BLaER1 treated with 17β-estradiol and CSF1 and Interleukin-3, amounts not matched to agents 10 nM and 100 nM (cell line): ENCODE data around the gene CALCOCO1.

Source experiments
- H3K27ac ChIP-seq, 11 experiments: shearing (Covaris generic); formaldehyde crosslinking; 2 replicates each; pipeline ENCODE4 v1.8.1; 2022
- H3K27me3 ChIP-seq, 11 experiments: shearing (Covaris generic); formaldehyde crosslinking; 2 replicates each; pipeline ENCODE4 v1.8.1; 2022
- H3K36me3 ChIP-seq, 11 experiments: shearing (Covaris generic); formaldehyde crosslinking; 2 replicates each; pipeline ENCODE4 v1.8.1; 2022
- H3K4me1 ChIP-seq, 10 experiments: shearing (Covaris generic); formaldehyde crosslinking; 2 replicates each; pipeline ENCODE4 v1.8.1; 2022
- H3K4me2 ChIP-seq, 11 experiments: shearing (Covaris generic); formaldehyde crosslinking; 2 replicates each; pipeline ENCODE4 v1.8.1; 2022
- H3K4me3 ChIP-seq, 10 experiments: shearing (Covaris generic); formaldehyde crosslinking; 2 replicates each; pipeline ENCODE4 v1.8.1; 2022
- H3K9ac ChIP-seq, 11 experiments: shearing (Covaris generic); formaldehyde crosslinking; 2 replicates each; pipeline ENCODE4 v1.8.1; 2022
- H3K9me3 ChIP-seq, 11 experiments: shearing (Covaris generic); formaldehyde crosslinking; replicated peaks in 1 of 11; 2 replicates each; pipeline ENCODE4 v1.8.1; 2022
- H4K20me1 ChIP-seq, 11 experiments: shearing (Covaris generic); formaldehyde crosslinking; 2 replicates each; pipeline ENCODE4 v1.8.1; 2022
- Cebpa-rat ChIP-seq, 11 experiments: shearing (Covaris generic); IDR thresholded peaks; 2 replicates each; pipeline ENCODE4 v1.8.1; 2022

CALCOCO1 gene

DNA sequence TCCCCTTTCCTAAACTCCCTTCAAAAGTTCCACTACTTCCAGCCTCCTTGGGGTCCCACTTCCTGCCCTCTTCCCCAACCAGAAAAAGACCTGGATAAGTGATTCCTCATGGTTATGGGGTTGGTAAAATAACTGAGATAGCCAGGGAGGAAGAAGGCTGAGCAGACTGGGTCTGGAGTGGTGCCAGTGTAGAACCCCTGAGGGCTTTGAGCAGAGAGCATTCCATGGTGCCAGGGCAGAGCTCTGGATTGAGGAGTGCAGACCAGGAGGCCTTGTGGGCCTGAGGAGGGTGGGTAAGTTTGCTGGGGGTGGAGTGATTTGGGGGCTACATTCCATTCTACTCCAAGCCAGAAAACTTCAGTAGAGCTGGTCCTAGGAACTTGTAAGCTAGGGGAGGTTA lies 34.1 kb upstream of the CALCOCO1 start:
- H3K27me3 ChIP-seq = peaks cover 17 to 45% (median 37%) of the 10 kb centered on the region in 11 experiments

DNA sequence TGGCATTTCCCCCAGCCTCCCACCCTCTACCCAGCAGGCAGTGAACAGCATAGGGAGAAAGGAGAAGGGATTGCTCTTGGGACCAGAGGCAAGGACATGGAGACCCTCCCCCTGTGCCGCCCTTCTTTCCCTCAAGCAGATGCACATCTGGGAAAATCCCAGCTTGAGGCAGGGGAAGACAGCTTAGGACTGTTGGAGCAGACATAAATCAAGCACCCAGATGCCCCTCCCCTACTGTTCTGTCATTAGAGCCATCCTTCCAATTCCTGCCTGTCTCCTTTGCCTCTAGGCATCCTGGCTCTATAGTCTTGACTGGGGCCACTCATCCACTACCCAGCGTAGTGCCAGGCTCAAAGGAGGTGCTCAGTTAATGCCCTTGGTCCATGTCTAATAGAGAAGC lies 32.0 kb upstream of the CALCOCO1 start:
- no peak for TF ChIP-seq Cebpa-rat (IDR thresholded peaks at IDR 0.05)
- H3K27ac ChIP-seq = no peak overlapping the region
- H3K4me2 ChIP-seq = no peak overlapping the region
- no peaks in the 10 kb centered on the region for H3K36me3 ChIP-seq
- peaks cover 31 to 66% (median 52%) of the 10 kb centered on the region in 11 experiments for H3K27me3 ChIP-seq
- no peaks in the 10 kb centered on the region for H3K9me3 ChIP-seq
- H4K20me1 ChIP-seq = no peaks in the 10 kb centered on the region
- H3K9ac ChIP-seq = no peak overlapping the region
- peaks cover 26 to 33% (median 31%) of the 10 kb centered on the region in 10 experiments for H3K4me1 ChIP-seq
- H3K4me3 ChIP-seq = no peak overlapping the region

More for the DNA sequence above, 34.1 kb upstream of the CALCOCO1 start:
- Histone ChIP-seq H3K27ac (no peak overlapping the region), H3K36me3 (no peaks in the 10 kb centered on the region), H3K4me2 (no peak overlapping the region), H3K9me3 (no peaks in the 10 kb centered on the region), H3K9ac (no peak overlapping the region), H3K4me1 (peaks cover 9 to 21% (median 11%) of the 10 kb centered on the region in 10 experiments), H3K4me3 (no peak overlapping the region), H4K20me1 (no peaks in the 10 kb centered on the region; a peak in 1 of 22 replicates)
- TF ChIP-seq Cebpa-rat (IDR thresholded peaks at IDR 0.05) = no peak

DNA sequence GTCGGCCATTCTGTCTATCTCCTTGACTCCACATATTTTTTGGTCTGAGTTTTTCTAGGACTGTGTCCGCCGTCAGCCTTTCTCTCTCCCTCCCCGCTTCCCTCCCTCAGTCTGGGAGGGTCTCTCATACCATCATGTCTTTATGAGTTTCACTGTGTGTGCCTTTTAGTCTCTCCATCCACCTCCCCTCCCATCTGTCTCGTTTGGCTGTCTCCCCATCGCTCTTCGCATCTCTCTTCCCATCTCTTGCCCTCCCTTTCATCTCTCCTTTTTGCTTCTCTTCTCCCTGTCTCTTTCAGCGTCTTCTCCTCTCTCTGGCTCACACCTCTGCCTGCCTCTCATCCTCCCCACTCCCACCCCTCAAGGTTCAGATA lies 31.5 kb upstream of the CALCOCO1 start:
- no peaks in the 10 kb centered on the region for H4K20me1 ChIP-seq
- no peak for TF ChIP-seq Cebpa-rat (IDR thresholded peaks at IDR 0.05)
- no peak overlapping the region for H3K27ac ChIP-seq
- peaks cover 26 to 38% (median 37%) of the 10 kb centered on the region in 10 experiments for H3K4me1 ChIP-seq
- no peak overlapping the region for H3K9ac ChIP-seq
- H3K27me3 ChIP-seq = peaks cover 37 to 71% (median 58%) of the 10 kb centered on the region in 11 experiments
- no peak overlapping the region for H3K4me3 ChIP-seq
- no peaks in the 10 kb centered on the region for H3K9me3 ChIP-seq
- H3K36me3 ChIP-seq = no peaks in the 10 kb centered on the region
- no peak overlapping the region for H3K4me2 ChIP-seq

DNA sequence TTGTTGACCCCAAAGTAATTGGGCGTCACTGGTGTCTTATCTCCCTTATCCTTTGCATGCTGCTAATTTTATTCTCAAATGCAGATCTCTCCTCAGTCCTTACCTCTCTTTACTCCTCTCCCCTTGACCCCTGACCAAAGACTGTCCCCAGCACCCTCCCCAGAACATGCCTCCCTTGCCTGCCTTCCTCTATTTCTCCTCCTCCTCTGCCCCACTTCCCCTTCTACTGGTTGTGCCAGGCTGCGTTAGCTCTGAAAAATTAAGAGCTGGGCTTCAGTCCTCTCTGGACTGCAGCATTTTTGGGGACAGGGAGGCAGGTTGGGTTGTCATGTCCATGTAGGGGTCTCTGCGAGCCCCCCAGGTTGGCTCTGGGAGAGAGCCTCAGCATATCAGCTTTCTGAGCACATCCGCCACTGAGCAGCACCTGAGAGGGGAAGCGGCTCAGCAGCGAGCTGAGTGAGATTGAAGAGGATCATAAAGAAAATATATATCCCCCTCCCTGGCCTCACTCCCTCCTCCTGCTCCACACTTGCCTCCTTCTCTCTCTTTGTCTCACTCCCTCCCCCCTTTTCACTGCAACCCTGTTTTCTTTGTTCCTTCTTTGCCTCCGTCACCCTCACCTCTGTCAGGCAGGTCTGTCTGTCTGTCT lies 31.0 kb upstream of the CALCOCO1 start:
- Histone ChIP-seq H4K20me1 (0 out of 22 replicates have a peak, but pooled peaks cover 0 to 3% (median 0%) of the 10 kb centered on the region in 11 experiments), H3K4me3 (no peak overlapping the region), H3K27me3 (peaks cover 42 to 76% (median 63%) of the 10 kb centered on the region in 11 experiments), H3K27ac (no peak overlapping the region), H3K36me3 (no peaks in the 10 kb centered on the region), H3K4me2 (peak overlapping the region in 2 of 11 experiments; percentile 38 to 69; a peak in 2 of 22 replicates), H3K9me3 (no peaks in the 10 kb centered on the region), H3K9ac (no peak overlapping the region), H3K4me1 (peaks cover 26 to 42% (median 40%) of the 10 kb centered on the region in 10 experiments)
- TF ChIP-seq Cebpa-rat (IDR thresholded peaks at IDR 0.05) = no peak

DNA sequence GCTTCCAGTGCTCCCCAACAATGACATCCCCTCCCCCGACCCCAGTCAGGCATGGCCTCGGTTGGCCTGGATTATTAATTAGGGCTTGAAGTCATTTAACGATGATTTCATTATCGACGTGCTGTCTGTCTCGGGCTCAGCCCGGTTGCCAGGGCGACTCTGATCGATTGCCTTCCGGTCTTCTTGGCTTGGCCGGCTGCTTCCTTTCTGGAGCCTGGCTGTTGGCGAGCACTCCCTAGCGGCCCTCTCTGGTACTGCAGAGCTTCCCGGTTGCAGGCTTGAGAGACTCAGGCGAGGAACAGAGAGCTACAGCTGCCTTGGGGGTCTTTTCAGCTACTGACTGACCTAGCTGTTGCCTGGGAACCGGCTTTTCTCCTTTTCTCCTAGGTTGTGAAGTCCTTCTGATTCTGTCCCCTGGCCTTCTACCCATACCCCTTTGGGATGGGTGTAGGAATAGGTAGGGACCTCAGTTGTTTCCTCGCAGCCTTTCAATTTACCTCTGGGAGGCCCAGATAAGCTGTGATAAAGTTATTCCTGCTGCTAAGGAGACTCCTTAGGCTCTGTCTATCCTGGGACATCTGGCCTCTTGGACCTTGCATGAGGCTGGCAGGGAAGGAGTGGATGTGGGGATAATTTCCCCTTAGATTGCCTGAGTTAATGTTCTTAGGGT lies 30.0 kb upstream of the CALCOCO1 start:
- Histone ChIP-seq H3K4me3 (no peak overlapping the region), H3K27me3 (peaks cover 52 to 86% (median 73%) of the 10 kb centered on the region in 11 experiments), H4K20me1 (peaks cover 0 to 10% (median 0%) of the 10 kb centered on the region in 11 experiments; a peak in 3 of 22 replicates), H3K36me3 (no peaks in the 10 kb centered on the region), H3K4me2 (peak overlapping the region; percentile 46 to 85 (median 77)), H3K4me1 (peaks cover 26 to 50% (median 42%) of the 10 kb centered on the region in 10 experiments), H3K9me3 (no peaks in the 10 kb centered on the region), H3K27ac (no peak overlapping the region), H3K9ac (no peak overlapping the region)
- TF ChIP-seq Cebpa-rat (IDR thresholded peaks at IDR 0.05) = no peak

DNA sequence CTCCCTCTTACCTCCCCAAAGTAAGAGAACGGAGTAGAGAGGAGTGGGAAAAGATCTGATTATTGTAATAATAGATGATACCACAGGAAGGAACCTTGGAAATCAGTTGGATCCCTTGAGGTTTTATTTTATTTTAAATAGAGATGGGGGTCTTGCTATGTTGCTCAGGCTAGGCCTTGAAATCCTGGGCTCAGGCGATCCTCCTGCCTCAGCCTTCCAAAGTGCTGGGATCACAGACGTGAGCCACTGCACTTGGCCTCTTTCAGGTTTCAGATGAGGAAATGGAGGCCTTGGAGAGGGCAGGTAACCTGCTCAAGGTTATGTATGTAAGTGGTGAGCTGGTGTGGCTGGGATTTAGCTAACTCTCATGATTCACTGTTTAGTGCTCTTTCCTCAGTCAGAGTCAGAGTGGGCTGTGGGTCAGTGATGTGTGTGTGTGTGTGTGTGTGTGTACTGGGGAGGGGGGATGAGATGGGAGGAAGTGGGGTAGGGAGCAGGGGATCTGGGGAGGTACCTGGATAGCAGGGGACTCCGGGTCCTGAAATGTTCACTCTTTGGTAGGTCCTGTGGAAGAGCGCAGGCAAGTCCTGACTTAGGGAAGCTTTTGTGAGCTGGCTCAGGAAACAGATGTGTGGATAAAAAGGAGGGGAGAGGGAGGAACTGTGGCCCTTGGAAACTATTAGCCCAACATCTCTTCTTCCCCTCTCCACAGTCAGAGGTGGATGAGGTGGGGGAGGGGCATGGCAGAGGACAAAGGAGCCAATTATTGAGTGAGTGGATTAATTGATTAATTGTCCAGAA lies 29.2 kb upstream of the CALCOCO1 start:
- Histone ChIP-seq H3K4me1 (peaks cover 34 to 57% (median 49%) of the 10 kb centered on the region in 10 experiments), H3K9ac (no peak overlapping the region), H3K4me2 (peak overlapping the region; percentile 46 to 85 (median 77)), H3K36me3 (no peaks in the 10 kb centered on the region), H3K27me3 (peaks cover 59 to 91% (median 80%) of the 10 kb centered on the region in 11 experiments), H4K20me1 (peaks cover 0 to 14% (median 0%) of the 10 kb centered on the region in 11 experiments; a peak in 3 of 22 replicates), H3K27ac (no peak overlapping the region), H3K4me3 (0 out of 20 replicates have a peak overlapping the region, but pooled peaks of 1 of the 10 experiments have one; percentile 2), H3K9me3 (no peaks in the 10 kb centered on the region)
- TF ChIP-seq Cebpa-rat (IDR thresholded peaks at IDR 0.05) = no peak

DNA sequence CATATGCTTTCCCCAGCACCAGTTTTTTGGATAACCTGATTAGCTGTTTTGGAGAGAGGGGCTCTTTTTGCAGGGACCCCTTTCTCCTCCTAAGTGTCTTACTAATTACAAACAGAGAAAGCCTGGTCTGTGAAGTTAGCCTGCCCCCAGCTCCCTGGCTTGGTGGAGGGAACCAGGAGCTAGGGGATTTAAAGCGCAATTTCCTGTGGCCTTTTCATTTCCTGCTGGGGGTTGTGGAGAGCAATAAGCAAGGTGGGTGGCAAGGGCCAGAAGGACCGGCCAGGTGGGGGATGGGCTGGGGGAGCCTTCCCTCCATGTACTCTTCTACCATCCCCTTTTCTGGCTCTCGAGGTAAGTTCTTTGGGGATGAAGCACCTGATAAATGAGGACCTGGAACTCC lies 28.6 kb upstream of the CALCOCO1 start:
- H3K27me3 ChIP-seq = peaks cover 65 to 92% (median 86%) of the 10 kb centered on the region in 11 experiments
- no peak overlapping the region for H3K9ac ChIP-seq
- H3K4me2 ChIP-seq = peak overlapping the region; percentile 46 to 85 (median 77)
- no peaks in the 10 kb centered on the region for H3K9me3 ChIP-seq
- H3K4me3 ChIP-seq = 0 out of 20 replicates have a peak overlapping the region, but pooled peaks of 1 of the 10 experiments have one; percentile 2
- no peak overlapping the region for H3K27ac ChIP-seq
- H3K36me3 ChIP-seq = no peaks in the 10 kb centered on the region
- peaks cover 0 to 18% (median 0%) of the 10 kb centered on the region in 11 experiments; a peak in 5 of 22 replicates for H4K20me1 ChIP-seq
- no peak for TF ChIP-seq Cebpa-rat (IDR thresholded peaks at IDR 0.05)
- peaks cover 40 to 63% (median 55%) of the 10 kb centered on the region in 10 experiments for H3K4me1 ChIP-seq

DNA sequence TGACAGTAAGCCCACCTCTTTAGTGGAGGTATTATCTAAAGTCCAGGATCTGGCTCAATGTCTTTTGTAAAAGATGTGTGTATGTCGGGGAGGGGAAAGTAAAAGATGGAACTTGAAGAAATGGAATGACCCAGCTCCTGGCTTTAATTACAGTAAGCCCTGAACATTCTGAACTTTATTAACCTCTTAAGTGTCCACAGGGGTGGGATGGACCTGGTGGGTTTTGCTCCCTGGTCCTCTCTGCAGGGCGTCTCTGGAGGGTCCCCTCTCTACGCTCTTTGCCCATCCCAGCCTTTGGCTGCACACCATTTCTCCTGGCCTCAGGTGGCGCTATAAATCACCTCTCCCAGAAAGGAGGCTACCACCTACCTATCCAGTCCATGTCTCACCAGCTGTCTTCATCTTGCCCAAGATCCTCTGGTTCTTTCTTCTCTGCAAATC lies 28.2 kb upstream of the CALCOCO1 start:
- Histone ChIP-seq H3K27me3 (peaks cover 69 to 96% (median 90%) of the 10 kb centered on the region in 11 experiments), H3K36me3 (no peaks in the 10 kb centered on the region), H3K9ac (no peak overlapping the region), H3K4me2 (peak overlapping the region; percentile 46 to 85 (median 77)), H3K4me3 (no peak overlapping the region), H3K9me3 (no peaks in the 10 kb centered on the region), H4K20me1 (peaks cover 0 to 22% (median 0%) of the 10 kb centered on the region in 11 experiments; a peak in 5 of 22 replicates), H3K4me1 (peaks cover 44 to 67% (median 60%) of the 10 kb centered on the region in 10 experiments), H3K27ac (no peak overlapping the region)
- no peak for TF ChIP-seq Cebpa-rat (IDR thresholded peaks at IDR 0.05)
